Natural killer cell (primary cell): ENCODE measurements around the gene ZNF512. TPM values are rescaled to one million over a fixed set of nuclear protein-coding genes. Genes with fewer than 3 reads are reported as not detected.
"Not testable (repeated sequence)": the region's sequence is repeated elsewhere in the genome, so short reads cannot be mapped to it uniquely, and the experiment has no call there.

Experiments used
- ATAC-seq, 3 donors: fragments of 150-1000 bp in 2 of 3; fragments of 200-7000 bp in 1 of 3; cut with Tn5 transposase; 1 replicate in 1 of 3; 2 replicates in 2 of 3; pipeline ENCODE4 v1.10.0; 2021; ENCODE audit warnings: mild to moderate bottlenecking in 2 of 3, moderate library complexity in 2 of 3
- DNase-seq, 2 donors: peaks; one replicate each; pipeline versions ENCODE4 v3.0.0 to v3.0.0-alpha.2; 2013 to 2021; ENCODE audit warnings: mixed read lengths in 1 of 2
- H3K27ac ChIP-seq: one replicate; pipeline ENCODE4 v1.5.1; 2013; ENCODE audit warnings: mild to moderate bottlenecking, low read length
- H3K27me3 ChIP-seq: one replicate; pipeline ENCODE4 v1.6.1; 2013; ENCODE audit warnings: low read length; ENCODE audit not compliant: control insufficient read depth, insufficient read depth
- H3K36me3 ChIP-seq: one replicate; pipeline ENCODE4 v1.6.1; 2013; ENCODE audit warnings: low read length; ENCODE audit not compliant: control insufficient read depth, insufficient read depth
- H3K4me1 ChIP-seq: one replicate; pipeline ENCODE4 v1.6.1; 2013; ENCODE audit warnings: low read length; ENCODE audit not compliant: control insufficient read depth, insufficient read depth
- H3K4me3 ChIP-seq: one replicate; pipeline ENCODE4 v1.5.1; 2013; ENCODE audit warnings: low read length
- H3K9me3 ChIP-seq: one replicate; pipeline ENCODE4 v1.6.1; 2013; ENCODE audit warnings: low read length; ENCODE audit not compliant: control insufficient read depth, insufficient read depth
- H3K27ac Mint-ChIP-seq, 2 donors: one replicate each; pipeline ENCODE4 v1.8.0; 2022; ENCODE audit warnings: mild to moderate bottlenecking in 2 of 2, mixed read lengths in 2 of 2, moderate library complexity in 1 of 2
- H3K27me3 Mint-ChIP-seq, 2 donors: one replicate each; pipeline ENCODE4 v1.8.0; 2022; ENCODE audit warnings: low read depth in 2 of 2, mixed read lengths in 2 of 2
- H3K36me3 Mint-ChIP-seq: one replicate; pipeline ENCODE4 v1.8.0; 2022; ENCODE audit warnings: mixed read lengths
- H3K4me1 Mint-ChIP-seq, 2 donors: one replicate each; pipeline ENCODE4 v1.8.0; 2022; ENCODE audit warnings: mixed read lengths in 2 of 2
- H3K4me3 Mint-ChIP-seq: one replicate; pipeline ENCODE4 v1.8.0; 2022; ENCODE audit warnings: mild to moderate bottlenecking, moderate library complexity, mixed read lengths
- H3K9me3 Mint-ChIP-seq, 2 donors: one replicate each; pipeline ENCODE4 v1.8.0; 2022; ENCODE audit warnings: mixed read lengths in 2 of 2
- WGBS: methylation state at CpG from one replicate; pipeline ENCODE4 v1.1.7; 2013; ENCODE audit warnings: missing lambda C conversion rate; ENCODE audit not compliant: insufficient coverage; 5-methylcytosine and 5-hydroxymethylcytosine counted together
- intact Hi-C: fragments of 100-400 bp; cut with micrococcal nuclease; formaldehyde crosslinking; loops from one replicate; pipeline ENCODE4 v1.14.2; 2022
- total RNA-seq, 4 donors: library from RNA; stranded (reverse); fragments of 120-200 nt in 1 of 4; gene quantifications; one replicate each; pipeline versions ENCODE4 v1.2.3 to v1.2.4, GENCODE V29; 2013 to 2022
- TF ChIP-seq, protein P1 (sequence below): fragments of 200-600 bp; IDR thresholded peaks from one replicate; pipeline ENCODE4 v1.8.0; 2022; ENCODE audit warnings: antibody characterized with exemption

Gene ZNF512
- total RNA-seq, 3 donors from 2014 or later (not counting 1 experiment from before 2014, with no cell fraction given) = 26.5 to 40.9 (median 30.6) TPM

DNA sequence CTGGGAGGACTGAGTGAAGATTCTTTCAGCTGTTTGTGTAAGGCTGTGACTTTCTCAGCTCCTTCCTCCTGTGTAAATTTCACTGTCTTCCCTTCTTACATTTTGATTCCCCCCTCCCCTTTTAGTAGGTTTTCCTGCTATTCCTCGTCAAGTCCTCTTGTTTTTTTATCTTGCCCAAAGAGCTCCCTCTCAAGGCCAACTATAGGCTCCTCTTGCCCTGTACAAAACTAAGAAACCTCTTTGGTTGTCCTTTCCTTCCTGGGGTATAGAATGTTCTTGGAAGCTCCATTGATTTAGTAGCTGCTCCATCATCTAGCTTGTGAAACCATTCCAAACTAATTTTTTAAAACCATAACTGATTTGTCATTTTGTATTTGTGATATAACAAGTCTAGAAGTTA lies 38.7 kb downstream of the ZNF512 start:
- H3K4me1 ChIP-seq = no peaks in the 10 kb centered on the region
- H3K27ac ChIP-seq = no peak overlapping the region
- Mint-ChIP-seq H3K36me3 (peaks cover 42% of the 10 kb centered on the region), H3K4me1 (no peaks in the 10 kb centered on the region), H3K9me3 (no peaks in the 10 kb centered on the region), H3K4me3 (no peak overlapping the region), H3K27ac (no peak overlapping the region), H3K27me3 (no peaks in the 10 kb centered on the region)
- DNase-seq (no peak), ATAC-seq (no peak)
- intact Hi-C loops = no loop called here
- no peaks in the 10 kb centered on the region for H3K27me3 ChIP-seq
- WGBS = 82% methylated on average over 1 of the region's 1 CpG
- TF ChIP-seq, protein P1, sequence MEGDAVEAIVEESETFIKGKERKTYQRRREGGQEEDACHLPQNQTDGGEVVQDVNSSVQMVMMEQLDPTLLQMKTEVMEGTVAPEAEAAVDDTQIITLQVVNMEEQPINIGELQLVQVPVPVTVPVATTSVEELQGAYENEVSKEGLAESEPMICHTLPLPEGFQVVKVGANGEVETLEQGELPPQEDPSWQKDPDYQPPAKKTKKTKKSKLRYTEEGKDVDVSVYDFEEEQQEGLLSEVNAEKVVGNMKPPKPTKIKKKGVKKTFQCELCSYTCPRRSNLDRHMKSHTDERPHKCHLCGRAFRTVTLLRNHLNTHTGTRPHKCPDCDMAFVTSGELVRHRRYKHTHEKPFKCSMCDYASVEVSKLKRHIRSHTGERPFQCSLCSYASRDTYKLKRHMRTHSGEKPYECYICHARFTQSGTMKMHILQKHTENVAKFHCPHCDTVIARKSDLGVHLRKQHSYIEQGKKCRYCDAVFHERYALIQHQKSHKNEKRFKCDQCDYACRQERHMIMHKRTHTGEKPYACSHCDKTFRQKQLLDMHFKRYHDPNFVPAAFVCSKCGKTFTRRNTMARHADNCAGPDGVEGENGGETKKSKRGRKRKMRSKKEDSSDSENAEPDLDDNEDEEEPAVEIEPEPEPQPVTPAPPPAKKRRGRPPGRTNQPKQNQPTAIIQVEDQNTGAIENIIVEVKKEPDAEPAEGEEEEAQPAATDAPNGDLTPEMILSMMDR = no peak
- H3K4me3 ChIP-seq = no peak overlapping the region
- peaks cover 70% of the 10 kb centered on the region for H3K36me3 ChIP-seq
- no peaks in the 10 kb centered on the region for H3K9me3 ChIP-seq

DNA sequence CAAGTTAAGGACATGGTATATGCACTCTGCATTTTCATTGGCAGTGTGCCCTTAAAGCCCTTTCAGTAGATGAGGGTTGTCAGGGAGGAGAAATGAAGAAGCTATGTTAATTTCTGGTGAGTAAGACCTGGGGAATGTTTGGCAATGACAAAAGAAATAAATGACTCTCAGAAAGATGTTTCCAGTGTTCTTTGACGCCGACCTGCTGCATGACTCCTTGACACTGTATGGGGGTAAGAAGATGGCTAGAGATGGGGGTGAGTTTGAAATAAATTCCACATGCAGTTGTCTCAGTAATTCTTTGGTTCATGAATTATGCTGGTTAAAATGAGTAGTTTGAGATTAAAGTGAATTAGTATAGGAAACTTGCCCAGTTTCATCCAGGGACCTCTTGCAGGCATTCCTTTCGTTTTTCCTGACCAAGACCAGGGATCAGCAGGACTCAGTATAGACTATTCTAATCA lies 40.1 kb downstream of the ZNF512 start:
- H3K4me1 Mint-ChIP-seq = peaks cover 9% of the 10 kb centered on the region in 2 donors
- ATAC-seq (no peak), DNase-seq (no peak)
- no peak overlapping the region for H3K4me3 Mint-ChIP-seq
- H3K27ac ChIP-seq = no peak overlapping the region
- H3K9me3 ChIP-seq = no peaks in the 10 kb centered on the region
- TF ChIP-seq, protein P1 = no peak
- WGBS = 96% methylated on average over 2 of the region's 3 CpGs
- no peaks in the 10 kb centered on the region for H3K27me3 ChIP-seq
- no peaks in the 10 kb centered on the region for H3K4me1 ChIP-seq
- no peak overlapping the region for H3K4me3 ChIP-seq
- no peaks in the 10 kb centered on the region for H3K9me3 Mint-ChIP-seq
- intact Hi-C loops = no loop called here
- H3K36me3 Mint-ChIP-seq = peaks cover 31% of the 10 kb centered on the region
- peak overlapping the region in 1 of 2 donors; percentile 42 for H3K27ac Mint-ChIP-seq
- no peaks in the 10 kb centered on the region for H3K27me3 Mint-ChIP-seq
- H3K36me3 ChIP-seq = peaks cover 55% of the 10 kb centered on the region

DNA sequence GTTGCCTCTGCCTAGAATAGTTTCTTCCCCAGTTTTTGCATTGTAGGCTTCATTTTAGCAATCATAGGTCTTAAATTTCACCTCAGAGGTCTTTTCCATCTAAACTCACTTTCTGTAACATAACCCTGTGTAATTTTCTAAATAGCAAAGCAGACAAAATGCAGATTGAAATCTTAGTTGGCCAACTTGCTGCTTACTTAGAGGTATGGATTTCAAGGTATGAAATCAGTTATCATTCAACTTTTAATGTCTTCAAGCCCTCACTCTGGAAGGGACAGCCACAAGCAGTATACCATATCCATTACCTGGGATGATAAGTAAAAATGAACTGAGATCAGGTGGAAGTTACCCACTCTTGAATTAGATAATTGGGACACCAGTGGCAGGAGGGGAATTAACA lies 42.1 kb downstream of the ZNF512 start:
- TF ChIP-seq, protein P1 = no peak
- peaks cover 10% of the 10 kb centered on the region for H3K4me1 ChIP-seq
- no peak overlapping the region for H3K4me3 Mint-ChIP-seq
- no peaks in the 10 kb centered on the region for H3K9me3 ChIP-seq
- no peak for DNase-seq
- intact Hi-C loops = loop anchor here (5.0 kb wide), 1 partner anchor 37 kb away; the partner anchor contains the start of genes SLC4A1AP and SUPT7L
- peaks cover 10 to 13% of the 10 kb centered on the region in 2 donors for H3K4me1 Mint-ChIP-seq
- no peak overlapping the region for H3K27ac ChIP-seq
- peaks cover 19% of the 10 kb centered on the region for H3K36me3 Mint-ChIP-seq
- no peak for ATAC-seq
- no peaks in the 10 kb centered on the region for H3K9me3 Mint-ChIP-seq
- H3K4me3 ChIP-seq = no peak overlapping the region
- no peaks in the 10 kb centered on the region for H3K27me3 Mint-ChIP-seq
- no peaks in the 10 kb centered on the region for H3K27me3 ChIP-seq
- peaks cover 39% of the 10 kb centered on the region for H3K36me3 ChIP-seq
- H3K27ac Mint-ChIP-seq = peak overlapping the region in 1 of 2 donors; percentile 39

DNA sequence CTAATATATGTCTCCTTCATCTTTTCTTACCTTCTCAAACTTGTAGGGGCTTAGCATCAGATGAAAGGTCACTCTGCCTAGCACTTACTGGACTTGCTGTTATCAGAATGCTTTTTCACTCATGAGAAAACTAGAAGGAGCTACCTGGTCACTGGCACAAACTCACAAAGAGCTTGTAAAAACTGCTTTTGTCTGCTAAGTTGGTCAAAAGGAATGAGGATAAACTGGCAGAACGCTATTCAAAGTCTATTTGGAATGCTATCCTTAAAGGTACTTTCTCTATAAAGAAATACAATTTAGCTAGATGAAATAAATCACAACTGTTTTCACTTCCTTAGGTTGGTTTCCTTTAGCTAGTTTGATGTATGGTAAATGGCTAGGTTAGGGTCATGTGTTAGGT lies 43.5 kb downstream of the ZNF512 start:
- intact Hi-C loops = loop anchor here (5.0 kb wide), 1 partner anchor 36 kb away; the partner anchor contains the start of genes SLC4A1AP and SUPT7L
- H3K4me3 Mint-ChIP-seq, H3K9me3 ChIP-seq, DNase-seq, ATAC-seq, H3K27ac ChIP-seq, H3K27ac Mint-ChIP-seq, H3K27me3 Mint-ChIP-seq, H3K4me3 ChIP-seq, H3K9me3 Mint-ChIP-seq, H3K27me3 ChIP-seq: not testable (repeated sequence)
- peaks cover 35% of the 10 kb centered on the region for H3K36me3 ChIP-seq
- peaks cover 13 to 20% of the 10 kb centered on the region in 2 donors for H3K4me1 Mint-ChIP-seq
- no CpG with 5 or more reads among the region's 1 CpG for WGBS
- H3K4me1 ChIP-seq = peaks cover 13% of the 10 kb centered on the region
- H3K36me3 Mint-ChIP-seq = peaks cover 18% of the 10 kb centered on the region

DNA sequence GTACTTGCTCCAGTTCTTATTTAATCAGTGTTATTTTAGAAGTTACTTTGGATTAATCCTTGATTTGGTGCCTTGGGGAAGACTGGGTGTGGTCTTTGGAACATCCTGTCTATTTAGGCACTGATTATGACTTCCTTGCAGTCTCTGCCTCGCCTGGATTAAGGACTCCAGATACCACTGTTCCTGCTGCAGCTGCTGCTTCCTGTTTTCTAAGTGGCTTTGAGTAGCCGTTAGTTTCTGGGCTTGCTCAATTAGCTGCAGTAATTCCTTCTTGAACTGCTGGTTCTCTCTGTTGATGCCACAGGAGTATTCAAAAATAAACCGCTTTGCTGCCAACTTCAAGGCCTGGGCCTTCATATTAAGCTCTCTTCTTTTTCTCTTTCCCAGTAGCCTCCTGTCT lies 44.1 kb downstream of the ZNF512 start:
- H3K9me3 ChIP-seq, ATAC-seq, H3K4me3 ChIP-seq, H3K9me3 Mint-ChIP-seq, H3K27me3 Mint-ChIP-seq, H3K27ac Mint-ChIP-seq, DNase-seq, H3K27ac ChIP-seq, H3K27me3 ChIP-seq, H3K4me3 Mint-ChIP-seq: not testable (repeated sequence)
- Mint-ChIP-seq H3K36me3 (peaks cover 17% of the 10 kb centered on the region), H3K4me1 (peaks cover 13 to 20% of the 10 kb centered on the region in 2 donors)
- H3K4me1 ChIP-seq = peaks cover 13% of the 10 kb centered on the region
- 47% methylated on average over 3 of the region's 3 CpGs for WGBS
- peaks cover 34% of the 10 kb centered on the region for H3K36me3 ChIP-seq
- intact Hi-C loops = loop anchor here (5.0 kb wide), 1 partner anchor 35 kb away; the partner anchor contains the start of genes SLC4A1AP and SUPT7L
